MM.1S (cell line): ENCODE measurements around the gene BACH2.

Experiments used
- DNase-seq: peaks from one replicate; pipeline ENCODE4 v3.0.0-alpha.2; 2015
- H2AFZ ChIP-seq: fragments of 300-600 bp; sonication (generic); 2 replicates; pipeline ENCODE4 v1.6.0; 2016; ENCODE audit warnings: antibody characterized with exemption, low read length
- H3F3A ChIP-seq: fragments of 300-600 bp; sonication (generic); 2 replicates; pipeline ENCODE4 v1.6.1; 2016; ENCODE audit warnings: mild to moderate bottlenecking, antibody characterized with exemption, low read length, moderate library complexity, mixed read lengths; ENCODE audit not compliant: insufficient read depth
- H3K27ac ChIP-seq: fragments of 300-600 bp; sonication (generic); 2 replicates; pipeline ENCODE4 v1.5.1; 2016; ENCODE audit warnings: mild to moderate bottlenecking, low read length
- H3K27me3 ChIP-seq: fragments of 300-600 bp; sonication (generic); replicated peaks from 2 replicates; pipeline ENCODE4 v1.6.0; 2016; ENCODE audit warnings: low read length; ENCODE audit not compliant: insufficient read depth
- H3K36me3 ChIP-seq: fragments of 300-600 bp; sonication (generic); replicated peaks from 2 replicates; pipeline ENCODE4 v1.6.1; 2016; ENCODE audit warnings: mild to moderate bottlenecking, low read length, mixed read lengths; ENCODE audit not compliant: insufficient read depth
- H3K4me1 ChIP-seq: fragments of 300-600 bp; sonication (generic); 2 replicates; pipeline ENCODE4 v1.6.1; 2016; ENCODE audit warnings: low read length, mixed read lengths
- H3K4me2 ChIP-seq: fragments of 300-600 bp; sonication (generic); 2 replicates; pipeline ENCODE4 v1.6.0; 2016; ENCODE audit warnings: low read depth, low read length
- H3K4me3 ChIP-seq: fragments of 300-600 bp; sonication (generic); 2 replicates; pipeline ENCODE4 v1.5.1; 2016; ENCODE audit warnings: low read length, mixed read lengths
- H3K79me2 ChIP-seq: fragments of 300-600 bp; sonication (generic); 2 replicates; pipeline ENCODE4 v1.6.1; 2016; ENCODE audit warnings: mixed run types, low read length, mixed read lengths
- H3K9ac ChIP-seq: fragments of 300-600 bp; sonication (generic); 2 replicates; pipeline ENCODE4 v1.6.1; 2016; ENCODE audit warnings: low read length, mixed read lengths
- H3K9me2 ChIP-seq: fragments of 300-600 bp; sonication (generic); replicated peaks from 2 replicates; pipeline ENCODE4 v1.6.1; 2016; ENCODE audit warnings: mild to moderate bottlenecking, low read length, mixed read lengths; ENCODE audit not compliant: insufficient read depth
- H3K9me3 ChIP-seq: fragments of 300-600 bp; sonication (generic); replicated peaks from 2 replicates; pipeline ENCODE4 v1.6.1; 2016; ENCODE audit warnings: mild to moderate bottlenecking, low read length, mixed read lengths; ENCODE audit not compliant: insufficient read depth
- H4K20me1 ChIP-seq: fragments of 300-600 bp; sonication (generic); 2 replicates; pipeline ENCODE4 v1.6.1; 2016; ENCODE audit warnings: mild to moderate bottlenecking, low read length, moderate library complexity, mixed read lengths; ENCODE audit not compliant: insufficient read depth
- CTCF ChIP-seq: fragments of 300-600 bp; sonication (generic); IDR thresholded peaks from 2 replicates; pipeline ENCODE4 v1.5.1; 2016; ENCODE audit warnings: antibody characterized with exemption, low read length, mixed read lengths
- EZH2 ChIP-seq: fragments of 300-600 bp; sonication (generic); optimal IDR thresholded peaks from 2 replicates; pipeline ENCODE3; 2017; ENCODE audit warnings: low read depth, mild to moderate bottlenecking, antibody characterized with exemption, low read length, mixed read lengths
- EZH2phosphoT487 ChIP-seq: fragments of 300-600 bp; sonication (generic); IDR thresholded peaks from 2 replicates; pipeline ENCODE4 v1.6.1; 2018; ENCODE audit warnings: antibody characterized with exemption, low read length

Gene BACH2

GRCh38 chr6:90227673-90228072, 69.0 kb downstream of the BACH2 start:
- Histone ChIP-seq H3K4me3 (no peak overlapping the region), H3K9ac (no peak overlapping the region), H4K20me1 (no peaks in the 10 kb centered on the region), H3K4me2 (no peak overlapping the region), H3K79me2 (no peaks in the 10 kb centered on the region), H3K9me2 (no peaks in the 10 kb centered on the region), H3F3A (no peaks in the 10 kb centered on the region), H3K9me3 (no peaks in the 10 kb centered on the region), H3K36me3 (no peaks in the 10 kb centered on the region), H2AFZ (no peak overlapping the region), H3K27me3 (no peaks in the 10 kb centered on the region), H3K27ac (no peak overlapping the region), H3K4me1 (peaks cover 14% of the 10 kb centered on the region; the same call in 1 of the 2 replicates)
- no peak for TF ChIP-seq CTCF
- no peak for TF ChIP-seq EZH2
- TF ChIP-seq EZH2phosphoT487: no peak
- no peak for DNase-seq

- Histone ChIP-seq H3K36me3 (no peaks in the 10 kb centered on the region), H4K20me1 (no peaks in the 10 kb centered on the region), H3K9me3 (no peaks in the 10 kb centered on the region), H3K27ac (no peak overlapping the region), H3K9ac (no peak overlapping the region), H3K27me3 (no peaks in the 10 kb centered on the region), H3K4me1 (peaks cover 10% of the 10 kb centered on the region; the same call in 1 of the 2 replicates), H2AFZ (no peak overlapping the region), H3K9me2 (no peaks in the 10 kb centered on the region), H3K4me2 (no peak overlapping the region), H3K79me2 (no peaks in the 10 kb centered on the region), H3K4me3 (no peak overlapping the region), H3F3A (no peaks in the 10 kb centered on the region)
- no peak for DNase-seq
- TF ChIP-seq EZH2: no peak
- TF ChIP-seq EZH2phosphoT487: no peak
- TF ChIP-seq CTCF: no peak
Measured at GRCh38 chr6:90227213-90227612, 69.4 kb downstream of the BACH2 start.

- Histone ChIP-seq H3K27me3 (no peaks in the 10 kb centered on the region), H3K4me3 (no peak overlapping the region), H3K9ac (no peak overlapping the region), H3K4me2 (no peak overlapping the region), H4K20me1 (no peaks in the 10 kb centered on the region), H3K4me1 (0 out of 2 replicates have a peak, but pooled peaks cover 5% of the 10 kb centered on the region), H3K9me2 (no peaks in the 10 kb centered on the region), H3K9me3 (no peaks in the 10 kb centered on the region), H3K79me2 (no peaks in the 10 kb centered on the region), H3K27ac (no peak overlapping the region), H3F3A (no peaks in the 10 kb centered on the region), H3K36me3 (no peaks in the 10 kb centered on the region), H2AFZ (no peak overlapping the region)
- no peak for DNase-seq
- TF ChIP-seq EZH2 (no peak), EZH2phosphoT487 (no peak), CTCF (no peak)
Measured at GRCh38 chr6:90226257-90226656, 70.4 kb downstream of the BACH2 start.
